HG02623 (cell line): ENCODE data around the gene TMEM150B.
A peak's percentile ranks its signal among the peaks of the same experiment; 100 is the strongest.

Source experiments
- ATAC-seq: cut with Tn5 transposase; IDR thresholded peaks from one replicate; pipeline ENCODE4 v1.9.1; 2021; ENCODE audit warnings: moderate library complexity; ENCODE audit not compliant: unreplicated experiment

TMEM150B gene

GRCh38 chr19:55279770-55280643 is 45.1 kb downstream of the TMEM150B start, which contains the start of gene HSPBP1:
Gene HSPBP1, minus strand, starts transcription at chr19:55280110. Its CDS starts 502 bp downstream, at chr19:55279608.
- ATAC-seq: peak; percentile 69

- ATAC-seq: no peak
Measured at GRCh38 chr19:55279340-55279739, 45.8 kb downstream of the TMEM150B start.

- ATAC-seq: no peak
Measured at GRCh38 chr19:55278391-55279135, 46.6 kb downstream of the TMEM150B start.

GRCh38 chr19:55277494-55277893 is 47.6 kb downstream of the TMEM150B start:
- no peak for ATAC-seq

- no peak for ATAC-seq
Measured at GRCh38 chr19:55276720-55277430, 48.3 kb downstream of the TMEM150B start.

GRCh38 chr19:55275851-55276719 is 49.1 kb downstream of the TMEM150B start:
- peak; percentile 38 for ATAC-seq

- no peak for ATAC-seq
Measured at GRCh38 chr19:55273978-55274707, 51.0 kb downstream of the TMEM150B start.

- no peak for ATAC-seq
Measured at GRCh38 chr19:55272142-55272541, 53.0 kb downstream of the TMEM150B start.

GRCh38 chr19:55270172-55270942 is 54.8 kb downstream of the TMEM150B start:
- no peak for ATAC-seq

GRCh38 chr19:55269299-55269698 is 55.8 kb downstream of the TMEM150B start:
- no peak for ATAC-seq

- no peak for ATAC-seq
Measured at GRCh38 chr19:55266840-55267239, 58.3 kb downstream of the TMEM150B start.

- no peak for ATAC-seq
Measured at GRCh38 chr19:55266404-55266803, 58.7 kb downstream of the TMEM150B start.

GRCh38 chr19:55265723-55266386 is 59.3 kb downstream of the TMEM150B start:
- ATAC-seq: no peak

- no peak for ATAC-seq
Measured at GRCh38 chr19:55265173-55265572, 60.0 kb downstream of the TMEM150B start.

- no peak for ATAC-seq
Measured at GRCh38 chr19:55264531-55264930, 60.6 kb downstream of the TMEM150B start.
